ENCODE measurements around the gene CAPN7.
"Not testable (repeated sequence)": the region's sequence is repeated elsewhere in the genome, so short reads cannot be mapped to it uniquely, and the experiment has no call there.

Gene CAPN7

DNA sequence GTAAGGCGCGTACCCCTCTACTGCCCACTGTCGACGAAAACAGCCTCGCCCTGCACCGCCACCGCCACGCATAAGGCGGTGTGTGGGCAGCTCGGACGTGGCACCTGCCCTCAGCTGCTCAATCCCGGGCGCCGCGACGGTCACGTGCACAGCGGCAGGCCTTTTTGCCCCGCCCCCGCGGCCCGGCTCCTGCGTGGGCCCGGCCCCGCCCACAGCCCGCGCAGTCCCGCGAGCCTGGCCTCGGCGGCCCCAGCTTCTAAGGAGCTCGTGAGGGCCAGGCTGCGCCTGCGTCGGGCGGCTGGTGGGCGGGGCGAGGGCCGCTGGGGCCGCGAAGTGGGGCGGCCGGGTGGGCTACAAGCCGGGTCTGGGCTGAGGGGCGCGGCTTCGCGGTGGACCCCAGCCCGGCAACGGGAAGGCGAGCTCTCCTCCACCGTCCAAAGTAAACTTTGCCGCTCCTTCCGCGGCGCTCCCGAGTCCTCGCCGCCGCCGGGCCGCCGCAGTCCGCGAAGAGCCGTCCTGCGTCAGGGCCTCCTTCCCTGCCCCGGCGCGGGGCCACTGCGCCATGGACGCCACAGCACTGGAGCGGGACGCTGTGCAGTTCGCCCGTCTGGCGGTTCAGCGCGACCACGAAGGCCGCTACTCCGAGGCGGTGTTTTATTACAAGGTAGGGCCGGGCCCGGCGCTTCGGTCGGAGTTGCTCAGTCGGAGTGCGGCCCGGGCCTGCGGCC lies at the start of gene CAPN7:
Gene CAPN7 (plus strand): TSS at position 313 of the 728 bp plus-strand sequence. CDS start 250 bp downstream, at position 563.
- DNase-seq, result no peak

DNA sequence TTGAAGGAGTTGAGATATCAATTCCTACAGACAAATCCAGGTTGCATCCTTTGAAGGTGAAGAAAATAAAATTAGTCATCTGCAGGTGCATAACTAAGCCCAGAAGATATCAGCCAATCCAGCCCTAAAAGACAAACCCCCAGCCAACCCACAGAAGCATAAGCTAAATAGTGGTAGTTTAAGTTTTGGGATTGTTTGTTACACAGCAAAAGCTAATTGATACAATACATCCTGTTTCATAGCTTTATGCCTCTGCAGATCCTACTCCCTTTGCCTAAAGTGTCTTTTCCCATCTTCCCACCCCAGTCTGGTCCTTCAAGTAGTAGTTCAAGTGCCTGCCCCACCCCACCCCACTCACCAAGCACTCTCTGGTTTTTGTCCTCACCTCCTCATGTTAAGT lies 48.6 kb upstream of the CAPN7 start:
- DNase-seq, result no peak

DNA sequence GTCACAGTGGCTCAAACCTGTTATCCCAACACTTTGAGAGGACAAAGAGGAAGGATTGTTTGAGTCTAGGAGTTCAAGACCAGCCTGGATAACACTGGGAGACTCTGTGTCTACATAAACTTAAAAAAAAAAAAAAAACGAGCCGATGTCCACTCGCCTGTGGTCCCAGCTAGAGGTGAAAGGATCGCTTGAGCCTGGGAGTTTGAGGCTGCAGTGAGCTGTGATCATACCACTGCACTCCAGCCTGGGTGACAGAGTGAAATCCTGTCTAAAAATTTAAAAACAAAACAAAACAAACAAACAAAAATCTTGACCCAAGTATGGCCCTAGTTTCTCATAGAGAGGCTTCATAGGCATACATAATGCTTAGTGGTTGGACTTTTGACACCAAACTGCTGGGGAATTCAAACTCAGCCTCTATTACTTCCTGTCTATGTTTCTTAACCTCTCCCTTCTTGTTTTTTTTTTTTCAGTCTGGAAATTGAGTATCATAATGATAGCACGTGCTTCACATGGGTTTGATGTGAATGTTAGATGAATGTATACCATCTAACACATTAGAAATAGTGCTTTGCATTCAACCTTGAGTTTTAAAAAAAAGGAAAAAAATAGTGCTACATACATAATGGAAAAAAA lies 46.4 kb upstream of the CAPN7 start:
- no peak for DNase-seq

DNA sequence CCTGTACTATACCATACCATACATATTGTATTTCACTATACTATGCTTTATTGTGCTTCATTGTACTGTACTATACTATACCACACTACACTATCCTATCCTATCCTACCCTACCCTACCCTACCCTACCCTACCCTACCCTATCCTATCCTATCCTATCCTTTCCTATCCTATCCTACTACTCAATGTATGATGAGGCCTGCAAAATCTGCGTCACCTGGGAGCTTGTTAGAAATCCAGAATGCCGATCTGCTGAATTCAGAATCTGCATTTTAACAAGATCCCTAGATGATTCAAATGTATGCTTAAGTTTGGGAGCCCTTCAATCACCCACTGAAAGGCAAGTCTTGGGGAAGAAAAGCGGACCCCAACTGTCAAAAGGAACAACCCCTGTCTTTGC lies 45.4 kb upstream of the CAPN7 start:
- DNase-seq, result no peak

DNA sequence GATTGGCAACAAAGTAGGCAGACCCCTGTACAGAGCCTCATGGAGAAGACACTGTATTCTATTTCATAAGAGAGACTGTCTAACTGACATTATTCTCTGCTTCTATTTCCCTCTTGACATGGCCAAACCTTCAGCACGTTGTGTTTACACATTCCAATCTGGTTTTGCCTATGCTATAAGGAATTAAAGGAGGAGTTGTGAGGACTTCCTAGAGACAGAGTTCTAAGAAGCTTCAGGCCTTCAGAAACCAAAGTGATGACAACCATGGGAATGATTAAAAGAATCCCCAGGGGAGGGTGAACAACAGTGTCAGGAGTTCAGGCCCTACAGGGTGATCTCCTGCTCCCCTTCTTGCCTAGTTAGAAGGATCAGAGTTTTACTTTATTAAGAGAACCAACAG lies 44.9 kb upstream of the CAPN7 start:
- DNase-seq, result no peak

DNA sequence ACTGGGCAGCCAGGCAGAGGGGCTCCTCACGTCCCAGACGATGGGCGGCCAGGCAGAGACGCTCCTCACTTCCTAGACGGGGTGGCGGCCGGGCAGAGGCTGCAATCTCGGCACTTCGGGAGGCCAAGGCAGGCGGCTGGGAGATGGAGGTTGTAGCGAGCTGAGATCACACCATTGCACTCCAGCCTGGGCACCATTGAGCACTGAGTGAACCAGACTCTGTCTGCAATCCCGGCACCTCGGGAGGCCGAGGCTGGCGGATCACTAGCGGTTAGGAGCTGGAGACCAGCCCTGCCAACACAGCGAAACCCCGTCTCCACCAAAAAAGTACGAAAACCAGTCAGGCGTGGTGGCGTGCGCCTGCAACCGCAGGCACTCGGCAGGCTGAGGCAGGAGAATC lies 42.4 kb upstream of the CAPN7 start:
- not testable (repeated sequence) for DNase-seq

DNA sequence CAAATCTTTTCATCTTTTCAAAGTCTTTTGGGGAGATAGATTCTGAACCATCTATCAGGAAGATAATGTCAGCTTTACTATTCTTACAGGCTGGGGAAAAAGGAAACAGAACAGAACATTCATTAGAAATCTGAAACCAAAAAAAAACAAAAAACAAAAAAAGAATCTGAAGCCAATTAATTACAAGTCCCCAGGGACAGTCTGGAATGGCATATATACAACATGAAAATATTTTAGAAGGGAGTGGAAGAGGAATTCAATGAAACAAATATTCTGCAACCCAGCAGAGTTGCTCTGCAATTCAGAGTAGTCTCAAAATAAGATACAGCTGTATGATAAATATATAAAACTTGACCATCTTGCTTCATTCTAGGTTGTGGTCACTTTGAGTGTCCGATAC lies 41.7 kb upstream of the CAPN7 start:
- DNase-seq, result no peak

DNA sequence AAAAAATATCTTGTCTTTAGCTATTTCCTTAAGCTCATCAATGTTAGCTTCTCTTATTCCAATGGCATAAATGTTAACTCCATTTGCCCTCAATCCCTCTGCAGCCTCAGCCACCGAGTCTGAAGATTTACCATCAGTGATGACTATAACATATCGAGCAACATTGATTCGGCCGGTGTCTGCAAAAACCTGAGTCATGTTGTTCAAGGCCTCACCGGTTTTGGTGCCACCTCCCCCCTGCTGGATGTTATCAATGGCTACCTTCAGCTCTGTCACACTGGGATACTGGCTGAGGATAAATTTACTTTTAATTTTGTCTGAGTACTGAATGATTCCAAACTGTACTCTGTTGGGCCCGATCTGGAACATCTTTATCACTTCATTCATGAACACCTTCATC lies 41.0 kb upstream of the CAPN7 start:
- no peak for DNase-seq

DNA sequence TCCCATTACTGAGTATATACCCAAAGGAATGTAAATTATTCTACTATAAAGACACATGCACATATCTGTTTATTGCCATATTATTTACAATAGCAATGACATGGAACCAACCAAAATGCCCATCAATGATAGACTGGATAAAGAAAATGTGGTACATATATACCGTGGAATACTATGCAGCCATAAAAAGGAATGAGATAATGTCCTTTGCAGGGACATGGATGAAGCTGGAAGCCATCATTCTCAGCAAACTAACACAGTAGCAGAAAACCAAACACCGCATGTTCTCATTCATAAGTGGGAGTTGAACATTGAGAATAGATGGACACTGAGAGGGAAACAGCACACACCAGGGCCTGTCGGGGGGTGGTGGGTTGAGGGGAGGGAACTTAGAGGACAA lies 39.7 kb upstream of the CAPN7 start:
- DNase-seq, result not testable (repeated sequence)

DNA sequence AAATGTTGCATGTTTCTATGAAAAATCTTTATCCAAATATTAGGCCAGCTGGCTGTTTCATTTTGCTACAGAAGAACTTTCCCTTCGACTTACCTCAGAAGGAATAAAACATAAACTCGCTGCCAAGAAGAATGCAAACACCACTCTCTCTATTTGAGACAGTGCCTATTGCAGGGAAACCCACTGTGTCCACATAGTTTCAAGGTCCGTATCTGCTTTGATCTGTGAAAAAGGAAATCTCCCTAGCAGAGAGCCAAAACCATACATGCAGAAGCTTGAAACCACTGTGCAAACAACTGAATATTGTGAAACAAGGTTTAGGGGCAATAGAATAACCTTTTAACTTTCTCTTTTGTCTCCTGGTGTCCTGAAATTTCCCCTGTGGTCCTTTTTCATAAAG lies 35.0 kb upstream of the CAPN7 start:
- DNase-seq, result no peak

DNA sequence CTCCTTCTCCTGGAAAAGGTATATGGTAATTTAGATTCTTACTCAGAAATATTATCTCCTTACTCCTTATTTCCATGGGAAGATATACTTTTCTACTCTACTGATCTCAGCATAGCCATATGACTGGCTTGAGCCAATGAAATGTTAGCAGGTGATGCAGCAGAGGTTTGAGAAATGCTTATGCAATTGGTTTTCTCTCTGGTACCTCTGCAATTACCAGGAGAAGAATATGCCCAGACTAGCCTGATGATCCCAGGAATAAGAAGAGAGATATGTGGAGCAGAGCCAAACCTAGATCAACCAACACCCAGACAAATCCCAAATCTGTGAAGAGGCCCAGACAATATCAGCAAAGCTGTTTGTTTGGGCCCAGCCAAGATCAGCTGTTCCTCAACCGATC lies 33.2 kb upstream of the CAPN7 start:
- DNase-seq, result no peak

DNA sequence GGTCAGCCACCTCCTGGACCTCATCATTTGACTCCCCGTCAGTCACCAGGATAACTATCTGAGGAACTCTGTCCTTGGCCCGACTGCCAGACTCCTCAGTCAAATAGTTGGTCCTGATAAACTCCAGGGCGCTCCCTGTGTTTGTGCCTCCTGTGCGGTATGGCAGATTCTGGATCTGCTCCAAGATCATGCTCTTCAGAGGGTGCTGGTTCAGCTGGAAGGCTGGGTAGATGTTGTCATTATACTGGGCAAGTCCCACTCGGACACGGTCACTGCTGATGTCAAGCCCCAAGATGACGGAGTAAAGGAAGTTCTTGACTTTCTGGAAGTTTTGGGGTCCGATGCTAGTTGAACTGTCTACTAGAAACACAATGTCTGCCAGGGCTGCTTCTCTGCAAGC lies 31.1 kb upstream of the CAPN7 start:
- DNase-seq, result no peak

DNA sequence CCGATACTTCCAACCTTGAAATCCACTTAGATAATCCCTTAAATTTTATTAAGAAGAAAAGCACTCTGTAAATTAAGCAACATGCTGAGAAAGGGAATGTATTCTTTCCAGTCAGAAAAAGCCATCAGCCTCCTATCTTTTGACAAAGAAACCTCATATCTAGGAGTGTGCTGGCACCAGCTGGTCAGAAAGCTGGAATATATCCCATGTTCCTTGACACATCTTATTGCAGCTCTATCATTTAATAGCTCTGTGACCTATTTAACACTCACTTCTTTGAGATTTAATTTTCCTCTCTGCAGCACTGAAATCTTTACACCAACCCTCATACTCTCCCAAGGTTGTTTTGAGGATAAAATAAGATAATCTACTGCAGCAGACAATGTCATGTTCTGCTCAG lies 30.4 kb upstream of the CAPN7 start:
- DNase-seq, result no peak

DNA sequence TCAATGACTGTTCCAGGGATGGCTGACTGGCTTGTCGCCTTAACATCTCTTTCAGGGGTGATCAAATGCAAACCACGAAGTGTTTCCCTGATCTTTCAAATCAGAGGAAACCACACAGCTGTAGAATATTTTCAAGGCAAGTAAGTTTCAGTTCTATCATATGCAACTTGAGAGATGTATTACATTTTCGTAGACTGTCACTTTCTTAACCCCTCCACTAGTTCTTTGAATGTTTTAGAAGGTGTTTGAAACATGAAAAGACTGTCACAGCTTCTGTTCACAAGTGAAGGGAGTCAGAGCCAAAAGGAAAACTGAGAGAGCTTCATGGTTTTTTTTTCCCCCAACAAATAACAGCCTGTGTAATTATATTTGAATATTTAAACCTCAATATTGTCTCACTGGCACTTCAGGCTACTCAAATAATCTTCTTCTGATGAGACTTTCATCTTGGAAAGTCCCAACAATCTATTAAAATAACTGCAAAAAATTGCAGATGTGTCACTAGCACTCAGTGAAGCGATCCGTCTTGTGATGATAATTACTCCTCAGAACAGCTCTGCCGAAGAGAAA lies 25.9 kb upstream of the CAPN7 start:
- DNase-seq, result no peak

DNA sequence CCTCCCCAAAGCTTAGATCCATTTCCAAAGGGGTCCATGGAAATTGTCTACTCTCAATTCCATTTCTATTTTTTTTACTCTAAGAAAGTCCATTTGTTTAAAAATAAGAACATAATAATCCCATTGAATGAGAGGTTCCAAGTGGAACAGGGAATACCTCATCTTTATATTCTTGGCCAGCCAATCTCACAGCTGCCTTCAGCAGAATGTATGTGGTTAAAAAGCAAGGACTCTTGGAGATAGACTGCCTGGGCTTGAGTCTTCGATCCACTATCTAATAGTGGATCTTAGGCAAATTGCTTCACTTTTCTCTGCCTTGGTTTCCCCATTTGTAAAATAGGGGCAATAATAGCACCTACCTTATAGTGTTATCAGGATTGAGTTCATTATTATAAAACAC lies 24.5 kb upstream of the CAPN7 start:
- DNase-seq, result no peak

DNA sequence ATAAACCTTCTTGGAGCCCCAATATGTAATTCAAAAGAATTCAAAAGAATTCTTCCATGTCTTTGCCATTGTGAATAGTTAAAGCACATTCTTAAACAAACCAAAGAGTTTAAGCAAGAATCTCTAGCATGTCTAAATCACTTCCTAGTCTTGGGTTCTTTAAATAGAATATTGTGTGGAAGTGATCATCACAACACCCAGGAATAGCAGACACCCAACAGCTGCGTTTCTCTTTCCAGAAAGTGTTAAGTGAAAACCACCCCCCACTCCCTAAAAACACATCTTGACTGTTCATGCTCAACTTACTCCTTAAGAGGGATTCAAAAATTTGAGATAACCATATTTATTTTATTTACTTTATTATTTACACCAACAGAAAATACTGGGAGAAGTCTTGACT lies 24.1 kb upstream of the CAPN7 start:
- DNase-seq, result no peak

DNA sequence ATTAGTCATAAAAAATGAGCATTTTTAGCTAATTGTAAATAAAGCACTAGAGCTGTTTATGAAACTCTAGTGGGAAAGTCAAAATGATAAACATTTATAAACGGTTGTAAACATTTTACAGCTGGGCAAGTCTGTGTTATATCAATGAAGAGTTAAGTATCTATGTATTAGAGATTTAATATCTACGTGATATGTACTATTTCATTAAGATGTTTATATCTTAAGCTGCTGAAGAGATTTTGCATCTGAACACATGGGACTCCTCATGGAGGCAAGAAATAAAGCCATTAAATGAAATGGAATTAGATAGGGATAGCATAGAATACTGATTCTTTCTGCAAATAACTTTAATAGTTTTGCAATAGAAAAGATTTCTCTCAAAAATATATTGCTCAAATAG lies 23.0 kb upstream of the CAPN7 start:
- DNase-seq, result no peak

DNA sequence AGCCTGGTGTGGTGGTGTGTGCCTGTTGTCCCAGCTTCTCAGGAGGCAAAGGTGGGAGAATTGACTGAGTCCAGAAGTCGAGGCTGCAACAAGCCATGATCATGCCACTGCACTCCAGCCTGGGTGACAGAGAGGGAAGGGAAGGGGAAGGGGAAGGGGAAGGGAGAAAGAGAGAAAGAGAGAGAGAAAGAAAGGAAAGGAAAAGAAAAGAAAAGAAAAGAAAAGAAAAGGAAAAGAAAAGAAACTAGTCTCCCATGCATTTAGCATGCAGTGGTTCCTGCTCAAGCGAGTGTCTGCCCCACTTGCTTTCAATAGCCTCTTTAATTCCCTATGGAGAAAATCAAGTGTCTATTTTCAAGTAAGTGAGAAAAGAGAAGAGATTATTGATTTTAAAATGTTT lies 20.6 kb upstream of the CAPN7 start:
- no peak for DNase-seq

DNA sequence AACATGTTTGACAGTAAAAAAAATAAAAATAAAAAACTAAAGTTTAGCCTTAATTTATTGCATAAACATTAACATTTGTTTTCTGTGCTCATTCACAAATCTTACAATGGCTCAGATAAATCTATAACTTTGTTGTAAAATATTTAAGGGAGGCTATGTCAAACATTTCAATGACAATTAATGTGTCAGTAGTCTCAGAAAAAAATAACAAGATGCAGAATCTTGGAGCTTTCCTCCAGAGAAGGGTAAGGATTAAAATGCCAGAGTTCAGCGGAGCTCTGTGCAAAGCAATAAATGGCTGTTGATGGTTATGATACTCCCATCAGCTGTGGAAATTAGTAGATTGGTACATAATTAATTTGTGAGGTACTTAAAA lies 20.0 kb upstream of the CAPN7 start:
- no peak for DNase-seq

DNA sequence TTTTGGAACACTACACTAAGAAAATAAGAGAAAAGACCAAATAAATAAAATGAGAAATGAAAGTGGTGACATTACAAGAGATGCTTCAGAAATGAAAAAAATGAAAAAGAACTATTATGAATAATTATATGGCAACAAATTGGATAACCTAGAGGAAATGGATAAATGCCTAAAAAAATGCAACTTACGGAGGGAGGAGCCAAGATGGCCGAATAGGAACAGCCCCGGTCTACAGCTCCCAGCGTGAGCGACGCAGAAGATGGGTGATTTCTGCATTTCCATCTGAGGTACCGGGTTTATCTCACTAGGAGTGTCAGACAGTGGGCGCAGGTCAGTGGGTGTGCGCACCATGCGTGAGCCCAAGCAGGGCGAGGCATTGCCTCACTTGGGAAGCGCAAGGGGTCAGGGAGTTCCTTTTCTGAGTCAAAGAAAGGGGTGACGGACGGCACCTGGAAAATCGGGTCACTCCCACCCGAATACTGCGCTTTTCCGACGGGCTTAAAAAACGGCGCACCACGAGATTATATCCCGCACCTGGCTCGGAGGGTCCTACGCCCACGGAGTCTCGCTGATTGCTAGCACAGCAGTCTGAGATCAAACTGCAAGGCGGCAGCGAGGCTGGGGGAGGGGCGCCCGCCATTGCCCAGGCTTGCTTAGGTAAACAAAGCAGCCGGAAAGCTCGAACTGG lies 19.4 kb upstream of the CAPN7 start:
- DNase-seq, result not testable (repeated sequence)

DNA sequence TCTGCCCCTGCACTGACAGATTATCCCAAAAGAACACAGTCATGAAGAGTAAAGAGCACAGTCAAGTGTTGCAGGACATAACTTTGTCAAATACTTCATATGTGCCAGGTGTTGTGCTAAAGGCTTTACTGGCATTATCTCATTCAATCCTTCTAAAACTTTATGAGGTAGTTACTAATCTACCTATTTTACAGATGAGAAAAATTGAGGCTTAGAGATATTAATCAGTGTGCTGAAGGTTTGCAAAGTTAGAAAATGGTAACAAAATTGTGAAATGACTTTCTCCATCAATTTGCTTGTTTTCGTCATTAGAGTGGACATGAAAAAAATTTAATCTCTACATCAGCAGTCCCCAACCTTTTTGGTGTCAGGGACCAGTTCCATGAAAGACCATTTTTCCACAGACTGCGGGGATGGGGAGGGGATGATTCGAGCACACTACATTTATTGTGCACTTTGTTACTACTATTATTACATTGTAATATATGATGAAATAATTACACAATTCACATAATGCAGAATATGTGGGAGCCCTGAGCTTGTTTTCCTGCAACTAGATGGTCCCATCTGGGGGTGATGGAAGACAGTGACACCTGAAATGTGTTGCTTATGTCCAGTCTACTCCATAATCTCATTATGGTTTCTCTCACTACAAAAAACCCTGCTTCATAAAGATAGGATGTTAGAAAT lies 8.6 kb upstream of the CAPN7 start:
- DNase-seq, result no peak

DNA sequence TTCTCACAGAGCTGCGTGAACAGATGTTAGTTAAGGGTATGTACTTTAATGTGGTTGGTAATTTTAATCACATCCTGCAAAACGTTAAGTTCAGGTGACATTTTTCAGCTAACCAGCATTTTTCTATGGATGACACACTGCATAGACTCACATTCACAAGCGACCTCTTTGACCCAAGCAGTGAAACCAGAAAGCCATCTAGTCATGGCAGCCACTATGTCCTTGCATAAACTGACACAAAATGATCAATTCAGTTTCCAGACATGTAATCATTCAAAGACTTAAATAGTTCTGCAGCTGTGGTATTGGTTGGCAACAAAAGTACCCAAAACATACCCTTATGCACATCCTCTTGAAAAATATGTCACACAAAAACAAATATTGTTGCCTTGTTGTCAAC lies 7.4 kb upstream of the CAPN7 start:
- no peak for DNase-seq

DNA sequence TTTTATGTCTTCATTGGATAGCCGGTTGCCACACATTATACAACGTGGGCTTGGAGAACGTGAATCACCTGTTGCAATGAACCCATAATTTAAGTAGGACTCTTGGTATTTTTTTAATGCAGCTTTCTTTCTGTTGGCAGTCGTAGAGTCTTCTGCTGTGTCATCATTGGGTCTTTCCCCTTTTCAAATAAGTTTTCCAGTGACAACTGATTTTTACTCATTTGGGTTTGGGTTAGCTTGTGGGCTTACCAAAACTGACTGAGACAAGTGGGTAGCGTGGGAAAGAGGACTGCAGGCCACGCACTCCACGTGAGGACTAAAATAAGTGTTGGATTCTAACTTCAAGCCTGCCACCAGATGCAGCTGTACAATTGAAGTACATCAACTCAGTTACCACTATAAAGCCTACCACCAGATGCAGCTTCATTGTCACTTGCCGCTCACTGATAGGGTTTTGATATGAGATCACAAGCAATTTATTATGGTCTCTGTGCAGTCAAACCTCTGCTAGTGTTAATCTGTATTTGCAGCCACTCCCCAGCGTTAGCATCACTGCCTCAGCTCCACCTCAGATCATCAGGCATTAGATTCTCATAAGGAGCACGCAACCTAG lies 6.4 kb upstream of the CAPN7 start:
- DNase-seq, result no peak

All from stimulated activated naive CD4-positive, alpha-beta T cell (primary cell).